ENCODE measurements around the gene UNC45A. TPM values are rescaled to one million over a fixed set of nuclear protein-coding genes. Genes with fewer than 3 reads are reported as not detected.

The UNC45A gene
- total RNA-seq, 4 donors from 2014 or later, result 25.4 to 68.2 (median 49.8) TPM

GRCh38 chr15:90954712-90955623, 19.9 kb downstream of the UNC45A start, which contains the start of gene RCCD1:
RCCD1 (plus strand) TSS chr15:90954884; CDS start chr15:90956735, 1,851 bp downstream.
- TF ChIP-seq CTCF (IDR thresholded peaks at IDR 0.05; ENCODE audit: low read depth), result no peak

GRCh38 chr15:90955624-90956273, 20.7 kb downstream of the UNC45A start:
- TF ChIP-seq CTCF (IDR thresholded peaks at IDR 0.05; ENCODE audit: low read depth), result no peak

- no peak for TF ChIP-seq CTCF (IDR thresholded peaks at IDR 0.05; ENCODE audit: low read depth)
These were observed 21.4 kb downstream of the UNC45A start for GRCh38 chr15:90956274-90957030.

GRCh38 chr15:90957031-90957790, 22.1 kb downstream of the UNC45A start:
- TF ChIP-seq CTCF (IDR thresholded peaks at IDR 0.05; ENCODE audit: low read depth), result no peak

GRCh38 chr15:90957791-90958190, 22.7 kb downstream of the UNC45A start:
- no peak for TF ChIP-seq CTCF (IDR thresholded peaks at IDR 0.05; ENCODE audit: low read depth)

GRCh38 chr15:90959028-90959595, 24.0 kb downstream of the UNC45A start:
- TF ChIP-seq CTCF (IDR thresholded peaks at IDR 0.05; ENCODE audit: low read depth), result no peak
